H1 (cell line): ENCODE data around the gene CAPN10.

Experiments used
- ATF2 ChIP-seq: IDR thresholded peaks from 2 replicates; pipeline ENCODE4 v1.6.1; 2012; ENCODE audit warnings: low read length, inconsistent platforms
- CHD1 ChIP-seq: IDR thresholded peaks from 2 replicates; pipeline ENCODE4 v1.6.1; 2012; ENCODE audit warnings: low read depth, low read length, improper control_type of control experiment
- CHD2 ChIP-seq: IDR thresholded peaks from 2 replicates; pipeline ENCODE4 v1.6.1; 2012; ENCODE audit warnings: low read length, improper control_type of control experiment
- EP300 ChIP-seq, 2 experiments: IDR thresholded peaks; 1 replicate in 1 of 2; 2 replicates in 1 of 2; pipeline ENCODE4 v1.6.1; 2011 to 2012; ENCODE audit warnings: low read depth in 2 of 2, low read length in 2 of 2, mild to moderate bottlenecking in 2 of 2, borderline replicate concordance in 1 of 2, inconsistent platforms in 1 of 2, moderate library complexity in 1 of 2
- EZH2 ChIP-seq: fragments of 200-600 bp; sonication (generic); IDR thresholded peaks from 2 replicates; pipeline ENCODE4 v1.7.1; 2012; ENCODE audit warnings: low read depth, mild to moderate bottlenecking, moderate library complexity, low read length, inconsistent platforms; ENCODE audit not compliant: severe bottlenecking
- FOSL1 ChIP-seq: IDR thresholded peaks from 2 replicates; pipeline ENCODE4 v1.6.1; 2011; ENCODE audit warnings: mild to moderate bottlenecking, low read depth, low read length, moderate library complexity; ENCODE audit not compliant: insufficient read depth
- GTF2F1 ChIP-seq: IDR thresholded peaks from 2 replicates; pipeline ENCODE4 v1.6.1; 2012; ENCODE audit warnings: low read depth, low read length, improper control_type of control experiment, borderline replicate concordance
- POLR2A ChIP-seq, 2 experiments: IDR thresholded peaks; 1 replicate in 1 of 2; 2 replicates in 1 of 2; pipeline ENCODE4 v1.6.1; 2011; ENCODE audit warnings: low read depth in 2 of 2, low read length in 2 of 2, mild to moderate bottlenecking in 2 of 2; ENCODE audit errors: control extremely low read depth in 1 of 2
- POLR2AphosphoS5 ChIP-seq: IDR thresholded peaks from 2 replicates; pipeline ENCODE4 v1.6.1; 2011; ENCODE audit warnings: low read depth, low read length
- SP1 ChIP-seq: IDR thresholded peaks from 2 replicates; pipeline ENCODE4 v1.6.1; 2011; ENCODE audit warnings: low read depth, low read length
- SRF ChIP-seq: IDR thresholded peaks from 2 replicates; pipeline ENCODE4 v1.6.1; 2011; ENCODE audit warnings: mild to moderate bottlenecking, low read depth, low read length, moderate library complexity
- SUZ12 ChIP-seq: fragments of 200-600 bp; sonication (generic); IDR thresholded peaks from 2 replicates; pipeline ENCODE4 v1.6.1; 2012; ENCODE audit warnings: mild to moderate bottlenecking, inconsistent platforms, low read length, moderate library complexity, mixed read lengths
- TF ChIP-seq, protein P1 (sequence below), 3 experiments: IDR thresholded peaks; 1 replicate in 2 of 3; 2 replicates in 1 of 3; pipeline versions ENCODE4 v1.5.1 to v1.6.1; 2011; ENCODE audit warnings: low read length in 3 of 3, mild to moderate bottlenecking in 3 of 3, inconsistent platforms in 2 of 3, low read depth in 1 of 3, moderate library complexity in 1 of 3; ENCODE audit not compliant: insufficient read depth in 1 of 3; ENCODE audit errors: control extremely low read depth in 1 of 3
- TF ChIP-seq, protein P2 (sequence below): IDR thresholded peaks from 2 replicates; pipeline ENCODE4 v1.6.1; 2011; ENCODE audit warnings: low read length, improper control_type of control experiment

- TF ChIP-seq ATF2 (no peak), POLR2A (IDR thresholded peaks at IDR 0.05; ENCODE audit: control extremely low read depth in 1 of 2, low read depth in 2 of 2, low read length in 2 of 2) (no peak), SP1 (no peak), POLR2AphosphoS5 (no peak), EZH2 (no peak), CHD2 (no peak), GTF2F1 (no peak), EP300 (IDR thresholded peaks at IDR 0.05; ENCODE audit: borderline replicate concordance in 1 of 2, low read depth in 2 of 2, low read length in 2 of 2) (no peak), FOSL1 (no peak), CHD1 (no peak), SUZ12 (no peak), SRF (no peak)
- TF ChIP-seq, protein P1, sequence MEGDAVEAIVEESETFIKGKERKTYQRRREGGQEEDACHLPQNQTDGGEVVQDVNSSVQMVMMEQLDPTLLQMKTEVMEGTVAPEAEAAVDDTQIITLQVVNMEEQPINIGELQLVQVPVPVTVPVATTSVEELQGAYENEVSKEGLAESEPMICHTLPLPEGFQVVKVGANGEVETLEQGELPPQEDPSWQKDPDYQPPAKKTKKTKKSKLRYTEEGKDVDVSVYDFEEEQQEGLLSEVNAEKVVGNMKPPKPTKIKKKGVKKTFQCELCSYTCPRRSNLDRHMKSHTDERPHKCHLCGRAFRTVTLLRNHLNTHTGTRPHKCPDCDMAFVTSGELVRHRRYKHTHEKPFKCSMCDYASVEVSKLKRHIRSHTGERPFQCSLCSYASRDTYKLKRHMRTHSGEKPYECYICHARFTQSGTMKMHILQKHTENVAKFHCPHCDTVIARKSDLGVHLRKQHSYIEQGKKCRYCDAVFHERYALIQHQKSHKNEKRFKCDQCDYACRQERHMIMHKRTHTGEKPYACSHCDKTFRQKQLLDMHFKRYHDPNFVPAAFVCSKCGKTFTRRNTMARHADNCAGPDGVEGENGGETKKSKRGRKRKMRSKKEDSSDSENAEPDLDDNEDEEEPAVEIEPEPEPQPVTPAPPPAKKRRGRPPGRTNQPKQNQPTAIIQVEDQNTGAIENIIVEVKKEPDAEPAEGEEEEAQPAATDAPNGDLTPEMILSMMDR (IDR thresholded peaks at IDR 0.05; ENCODE audit: control extremely low read depth in 1 of 3, insufficient read depth in 1 of 3, low read depth in 1 of 3, low read length in 3 of 3), result no peak
- TF ChIP-seq, protein P2, sequence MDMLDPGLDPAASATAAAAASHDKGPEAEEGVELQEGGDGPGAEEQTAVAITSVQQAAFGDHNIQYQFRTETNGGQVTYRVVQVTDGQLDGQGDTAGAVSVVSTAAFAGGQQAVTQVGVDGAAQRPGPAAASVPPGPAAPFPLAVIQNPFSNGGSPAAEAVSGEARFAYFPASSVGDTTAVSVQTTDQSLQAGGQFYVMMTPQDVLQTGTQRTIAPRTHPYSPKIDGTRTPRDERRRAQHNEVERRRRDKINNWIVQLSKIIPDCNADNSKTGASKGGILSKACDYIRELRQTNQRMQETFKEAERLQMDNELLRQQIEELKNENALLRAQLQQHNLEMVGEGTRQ, result no peak
These were observed 25.1 kb upstream of the CAPN10 start for GRCh38 chr2:240561325-240561971.
